Measurements from ENCODE around the gene METTL26. TPM values are rescaled to one million over a fixed set of nuclear protein-coding genes. Genes with fewer than 3 reads are reported as not detected.

METTL26 gene
- total RNA-seq, 2 experiments from 2014 or later, result 119 to 133 TPM

DNA sequence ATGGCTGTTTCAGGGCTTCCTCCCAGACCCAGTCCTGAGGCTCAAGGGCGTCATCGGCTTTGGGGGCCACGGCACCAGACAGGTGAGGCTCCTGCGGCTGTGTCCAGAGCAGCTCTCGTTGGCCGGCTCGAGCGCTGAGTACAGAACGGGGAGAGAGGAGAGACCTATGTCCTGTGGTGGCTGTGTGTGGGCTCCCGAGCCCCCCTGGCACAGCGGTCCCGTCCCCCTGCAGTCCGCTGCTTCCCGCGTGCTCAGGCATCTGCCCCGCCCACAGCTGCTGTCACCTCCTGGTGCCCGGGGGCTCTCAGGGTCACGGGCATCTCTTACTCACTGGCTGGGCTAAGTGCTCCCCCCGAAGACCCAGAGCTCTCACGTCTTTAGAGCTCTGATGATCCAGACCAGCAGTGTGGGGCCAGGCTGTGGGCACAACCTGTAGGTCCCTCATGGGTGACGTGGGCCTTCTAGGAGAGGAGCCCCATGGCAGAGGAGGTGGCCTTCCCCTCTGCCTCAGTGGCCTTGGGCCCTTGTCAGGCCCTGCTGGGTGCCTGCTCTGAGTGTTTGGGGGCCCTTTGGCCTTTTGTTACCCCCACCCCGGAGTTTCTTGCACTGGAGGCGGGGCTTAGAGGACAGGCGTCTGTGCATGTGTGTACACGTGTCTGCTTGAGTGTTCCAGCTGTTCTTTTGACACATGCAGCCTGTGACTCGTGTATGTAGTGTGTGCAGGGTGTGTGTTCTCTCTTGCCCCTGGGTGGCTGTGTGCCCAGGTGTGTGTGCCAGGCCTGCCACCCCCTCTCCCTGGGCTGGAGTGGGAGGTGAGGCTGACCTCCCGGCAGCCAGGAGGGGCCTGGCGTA is 16.6 kb upstream of the METTL26 start:
- ATAC-seq (no peak), DNase-seq (no peak)
- Mint-ChIP-seq H3K27ac (no peak overlapping the region), H3K9me3 (no peaks in the 10 kb centered on the region), H3K27me3 (no peaks in the 10 kb centered on the region), H3K4me3 (no peak overlapping the region), H3K4me1 (ENCODE audit: low read depth) (peaks cover 8% of the 10 kb centered on the region), H3K36me3 (ENCODE audit: low read depth) (no peaks in the 10 kb centered on the region)
- intact Hi-C loops (cut with micrococcal nuclease), result no loop called here
- TF ChIP-seq, protein P1, sequence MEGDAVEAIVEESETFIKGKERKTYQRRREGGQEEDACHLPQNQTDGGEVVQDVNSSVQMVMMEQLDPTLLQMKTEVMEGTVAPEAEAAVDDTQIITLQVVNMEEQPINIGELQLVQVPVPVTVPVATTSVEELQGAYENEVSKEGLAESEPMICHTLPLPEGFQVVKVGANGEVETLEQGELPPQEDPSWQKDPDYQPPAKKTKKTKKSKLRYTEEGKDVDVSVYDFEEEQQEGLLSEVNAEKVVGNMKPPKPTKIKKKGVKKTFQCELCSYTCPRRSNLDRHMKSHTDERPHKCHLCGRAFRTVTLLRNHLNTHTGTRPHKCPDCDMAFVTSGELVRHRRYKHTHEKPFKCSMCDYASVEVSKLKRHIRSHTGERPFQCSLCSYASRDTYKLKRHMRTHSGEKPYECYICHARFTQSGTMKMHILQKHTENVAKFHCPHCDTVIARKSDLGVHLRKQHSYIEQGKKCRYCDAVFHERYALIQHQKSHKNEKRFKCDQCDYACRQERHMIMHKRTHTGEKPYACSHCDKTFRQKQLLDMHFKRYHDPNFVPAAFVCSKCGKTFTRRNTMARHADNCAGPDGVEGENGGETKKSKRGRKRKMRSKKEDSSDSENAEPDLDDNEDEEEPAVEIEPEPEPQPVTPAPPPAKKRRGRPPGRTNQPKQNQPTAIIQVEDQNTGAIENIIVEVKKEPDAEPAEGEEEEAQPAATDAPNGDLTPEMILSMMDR (IDR thresholded peaks at IDR 0.05), result no peak
- ChIA-PET CTCF (interaction anchor here (0.9 kb wide), 1 partner anchor 15 kb away, joined by 3 read pairs; the partner anchor contains the start of gene RHOT2), POLR2A (interaction anchor here (3.5 kb wide), 1 partner anchor 16 kb away, joined by 11 read pairs; the partner anchor contains the start of gene RHOT2)

DNA sequence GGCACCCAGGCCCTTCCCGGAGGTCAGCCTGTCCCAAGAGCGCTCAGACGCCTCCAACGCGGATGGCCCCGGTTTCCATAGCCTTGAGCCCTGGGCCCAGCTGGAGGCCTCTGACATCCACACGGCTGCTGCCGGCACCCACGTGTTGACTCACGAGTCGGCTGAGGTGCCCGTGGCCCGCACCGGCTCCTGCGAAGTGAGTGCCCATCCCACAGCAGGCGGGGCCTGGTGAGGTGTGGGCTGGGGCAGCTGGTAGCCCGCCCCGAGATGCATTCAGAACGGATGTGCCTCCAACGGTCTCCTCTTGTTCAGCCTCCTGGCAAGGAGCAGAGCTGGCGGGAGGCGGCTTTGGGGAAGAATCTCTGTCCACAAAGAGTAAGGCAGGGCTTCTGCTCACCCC is 15.7 kb upstream of the METTL26 start:
- Mint-ChIP-seq H3K9me3 (no peaks in the 10 kb centered on the region), H3K4me1 (ENCODE audit: low read depth) (peaks cover 9% of the 10 kb centered on the region), H3K27ac (no peak overlapping the region), H3K4me3 (peak overlapping the region; percentile 21), H3K36me3 (ENCODE audit: low read depth) (peaks cover under 1% of the 10 kb centered on the region), H3K27me3 (no peaks in the 10 kb centered on the region)
- no peak for DNase-seq
- ChIA-PET CTCF (no interaction called here), POLR2A (interaction anchor here (1.1 to 4.8 kb wide), 4 partner anchors 10 to 33 kb away, joined by 4 to 28 read pairs (median 8); partner anchors contain the start of gene RHOT2)
- intact Hi-C loops (cut with micrococcal nuclease), result no loop called here
- no peak for ATAC-seq
- TF ChIP-seq, protein P1 (IDR thresholded peaks at IDR 0.05), result no peak

DNA sequence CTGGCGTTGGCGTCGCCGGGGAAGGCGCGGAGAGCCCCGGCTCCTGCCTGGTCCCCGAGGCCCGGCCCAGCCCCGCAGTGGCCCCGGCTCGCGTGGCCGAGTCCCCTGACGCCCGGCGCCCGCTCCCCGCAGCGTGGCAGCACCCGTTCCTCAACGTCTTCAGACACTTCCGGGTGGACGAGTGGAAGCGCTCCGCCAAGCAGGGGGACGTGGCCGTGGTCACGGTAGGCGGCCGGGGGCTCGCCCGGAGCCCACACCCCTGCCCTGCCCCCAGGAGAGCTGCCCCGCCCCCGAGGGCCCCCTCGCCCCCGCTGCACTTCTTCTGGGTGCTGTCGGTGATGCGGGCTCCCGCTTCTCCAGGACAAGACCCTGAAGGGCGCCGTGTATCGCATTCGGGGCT is 13.5 kb upstream of the METTL26 start:
- peak overlapping the region; percentile 15 for H3K27ac Mint-ChIP-seq

DNA sequence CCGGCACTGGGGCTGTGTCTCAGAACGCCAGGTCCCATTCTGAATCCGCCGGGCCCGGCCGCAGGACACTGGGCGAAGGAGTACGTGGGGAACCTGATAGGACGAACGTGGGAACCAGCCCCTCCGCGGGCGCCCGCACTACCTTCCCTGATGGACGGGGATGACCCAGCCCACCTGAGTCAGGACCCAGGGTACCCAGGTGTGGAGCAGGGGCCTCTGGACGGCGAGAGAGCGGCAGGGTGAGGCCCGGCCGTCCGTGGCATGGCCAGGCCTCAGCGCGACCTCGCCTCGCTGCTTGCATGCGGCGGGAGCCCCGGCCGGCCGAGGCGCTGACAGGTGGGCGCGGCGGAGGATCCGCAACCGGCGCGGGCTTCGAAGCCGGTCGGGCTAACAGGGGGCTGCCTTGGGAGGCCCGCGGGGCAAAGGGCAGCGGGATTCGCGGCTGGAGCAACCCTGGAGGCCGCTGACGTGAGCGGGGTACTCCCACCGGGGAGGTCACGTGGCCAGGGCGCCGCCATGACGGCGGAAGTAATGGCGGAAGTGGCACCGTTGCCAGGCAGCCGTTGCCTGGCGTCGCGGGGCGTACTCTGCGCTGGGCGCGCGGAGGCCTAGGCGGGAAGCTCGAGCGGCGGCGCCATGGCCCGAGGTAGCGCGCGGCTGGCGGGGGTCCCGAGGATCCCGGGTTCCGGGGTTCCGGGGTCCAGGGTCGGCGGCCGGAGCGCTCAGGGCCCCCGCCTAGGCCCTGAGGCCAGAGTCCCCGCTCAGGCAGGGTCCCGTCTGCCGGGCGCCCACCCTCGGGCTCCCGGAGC is 12.9 kb upstream of the METTL26 start, which contains the start of gene WDR90:
WDR90 (plus strand) TSS at position 585 of the 809 bp plus-strand sequence; CDS start at position 637, 52 bp downstream.
- H3K36me3 Mint-ChIP-seq (ENCODE audit: low read depth), result peaks cover 3% of the 10 kb centered on the region
- no peaks in the 10 kb centered on the region for H3K9me3 Mint-ChIP-seq
- CTCF ChIA-PET, result interaction anchor here (0.6 to 1.8 kb wide), 10 partner anchors 10 to 72 kb away, joined by 3 to 13 read pairs (median 3); partner anchors contain the start of genes ANTKMT, METTL26 and RHOT2
- peak; percentile 95 for DNase-seq
- intact Hi-C loops (cut with micrococcal nuclease), result no loop called here
- H3K4me3 Mint-ChIP-seq, result peak within 1 kb of the TSS; percentile 86
- TF ChIP-seq, protein P1 (IDR thresholded peaks at IDR 0.05), result no peak
- H3K4me1 Mint-ChIP-seq (ENCODE audit: low read depth), result peaks cover 18% of the 10 kb centered on the region
- H3K27ac Mint-ChIP-seq, result peak within 1 kb of the TSS; percentile 79
- peak; percentile 85 for ATAC-seq
- no peaks in the 10 kb centered on the region for H3K27me3 Mint-ChIP-seq
- POLR2A ChIA-PET, result interaction anchor here (0.8 to 4.8 kb wide), 11 partner anchors 12 to 81 kb away, joined by 3 to 28 read pairs (median 4); partner anchors contain the start of genes JMJD8, METTL26, RHBDL1 and RHOT2

More for the DNA sequence above, 13.5 kb upstream of the METTL26 start:
- Mint-ChIP-seq H3K27me3 (no peaks in the 10 kb centered on the region), H3K4me1 (ENCODE audit: low read depth) (peaks cover 14% of the 10 kb centered on the region), H3K9me3 (no peaks in the 10 kb centered on the region), H3K36me3 (ENCODE audit: low read depth) (peaks cover 3% of the 10 kb centered on the region), H3K4me3 (peak overlapping the region; percentile 74)
- ChIA-PET CTCF (interaction anchor here (0.6 to 1.2 kb wide), 4 partner anchors 10 to 29 kb away, joined by 3 to 5 read pairs (median 3); partner anchors contain the start of gene RHOT2), POLR2A (interaction anchor here (0.8 to 4.8 kb wide), 9 partner anchors 12 to 82 kb away, joined by 3 to 28 read pairs (median 4); partner anchors contain the start of genes JMJD8, METTL26, RHBDL1 and RHOT2)
- TF ChIP-seq, protein P1 (IDR thresholded peaks at IDR 0.05), result no peak
- DNase-seq (peak; percentile 18), ATAC-seq (peak; percentile 15)
- intact Hi-C loops (cut with micrococcal nuclease), result no loop called here
